ENCODE measurements around the gene RAB40C. TPM values are rescaled to one million over a fixed set of nuclear protein-coding genes. Genes with fewer than 3 reads are reported as not detected.

Gene RAB40C
- total and polyA plus RNA-seq, 2 donors (not counting 1 experiment from before 2014, with no cell fraction given), result 12.7 to 26.9 TPM

DNA sequence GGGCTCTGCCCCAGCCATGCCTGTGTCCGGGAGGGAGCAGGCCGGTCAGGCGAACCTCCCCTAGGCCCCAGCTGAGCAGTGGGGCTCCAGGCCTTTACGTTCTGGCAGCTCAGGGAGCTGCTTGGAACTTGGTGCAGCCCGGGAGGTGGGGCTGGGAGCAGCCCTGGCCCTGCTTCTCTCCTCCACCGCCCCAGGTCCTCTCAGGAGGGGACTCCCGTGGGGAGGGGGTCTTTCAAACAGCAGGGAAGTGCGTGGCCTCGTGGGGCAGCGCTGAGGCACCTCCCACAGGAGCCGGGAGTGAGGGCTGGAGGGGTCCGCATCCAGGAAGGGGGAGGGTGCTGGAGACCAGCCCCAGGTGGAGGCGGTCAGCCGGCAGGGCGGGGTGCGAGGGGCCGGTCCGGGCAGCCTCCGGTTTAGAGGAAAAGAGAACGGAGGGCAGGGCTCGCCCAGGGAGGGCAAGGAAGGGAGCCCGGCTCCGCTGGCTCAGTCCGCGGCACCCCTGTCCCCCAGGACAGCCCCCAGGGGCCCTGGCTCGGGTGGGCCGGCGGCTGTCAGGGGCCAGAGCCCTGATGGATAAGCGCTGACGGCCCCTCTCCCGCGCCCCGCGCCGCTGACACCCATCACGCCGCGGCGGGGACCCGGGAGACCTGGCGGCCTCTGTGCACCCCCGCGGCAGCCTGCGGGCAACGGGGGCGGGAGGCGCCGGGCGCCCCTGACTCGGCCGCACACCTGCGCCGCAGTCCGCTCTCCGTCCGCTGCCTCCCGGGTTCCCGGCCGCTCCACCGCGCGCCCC is 30.3 kb upstream of the RAB40C start:
- Histone ChIP-seq H3K36me3 (replicated peaks in 1 of 2; ENCODE audit: control extremely low read depth in 1 of 2, control insufficient read depth in 1 of 2, extremely low read depth in 1 of 2, insufficient read depth in 2 of 2, low read length in 1 of 2) (no peaks in the 10 kb centered on the region), H3K4me1 (ENCODE audit: control insufficient read depth in 2 of 2, insufficient read depth in 2 of 2, low read length in 2 of 2) (peaks cover 3 to 6% of the 10 kb centered on the region in 2 donors), H3K79me2 (ENCODE audit: control insufficient read depth, insufficient read depth, low read length) (no peaks in the 10 kb centered on the region), H3K27me3 (replicated peaks in 1 of 4; ENCODE audit: control extremely low read depth in 1 of 4, control insufficient read depth in 3 of 4, insufficient read depth in 4 of 4, low read length in 3 of 4) (peaks cover 0 to 34% (median 10%) of the 10 kb centered on the region in 4 experiments), H2AFZ (ENCODE audit: insufficient read depth, low read depth, low read length, poor library complexity, severe bottlenecking) (no peak overlapping the region), H3K4me3 (ENCODE audit: control extremely low read depth in 1 of 5, extremely low read depth in 1 of 5, insufficient read depth in 1 of 5, low read depth in 2 of 5, low read length in 4 of 5) (no peak overlapping the region), H3K4me2 (replicated peaks; ENCODE audit: low read depth, low read length, poor library complexity, severe bottlenecking) (peak overlapping the region; percentile 40), H4K20me1 (ENCODE audit: control insufficient read depth, insufficient read depth, low read length, poor library complexity, severe bottlenecking) (no peaks in the 10 kb centered on the region), H3K9ac (ENCODE audit: low read length) (no peak overlapping the region), H3K27ac (ENCODE audit: low read length in 2 of 2) (no peak overlapping the region), H3K9me3 (ENCODE audit: control extremely low read depth in 1 of 3, control insufficient read depth in 2 of 3, insufficient read depth in 1 of 3, low read length in 2 of 3) (peaks cover 0 to 7% (median 0%) of the 10 kb centered on the region in 3 donors)
- H3K9me3 Mint-ChIP-seq (ENCODE audit: insufficient read depth), result no peaks in the 10 kb centered on the region
- DNase-seq (no peak), ATAC-seq (ENCODE audit: low read depth) (no peak)
- intact Hi-C loops (cut with micrococcal nuclease), result no loop called here
- peaks cover 2% of the 10 kb centered on the region for H3K4me1 Mint-ChIP-seq
- POLR2A ChIA-PET, result no interaction called here
- H3K27me3 Mint-ChIP-seq, result peaks cover 10% of the 10 kb centered on the region
- no peak overlapping the region for H3K4me3 Mint-ChIP-seq
- TF ChIP-seq, protein P1, sequence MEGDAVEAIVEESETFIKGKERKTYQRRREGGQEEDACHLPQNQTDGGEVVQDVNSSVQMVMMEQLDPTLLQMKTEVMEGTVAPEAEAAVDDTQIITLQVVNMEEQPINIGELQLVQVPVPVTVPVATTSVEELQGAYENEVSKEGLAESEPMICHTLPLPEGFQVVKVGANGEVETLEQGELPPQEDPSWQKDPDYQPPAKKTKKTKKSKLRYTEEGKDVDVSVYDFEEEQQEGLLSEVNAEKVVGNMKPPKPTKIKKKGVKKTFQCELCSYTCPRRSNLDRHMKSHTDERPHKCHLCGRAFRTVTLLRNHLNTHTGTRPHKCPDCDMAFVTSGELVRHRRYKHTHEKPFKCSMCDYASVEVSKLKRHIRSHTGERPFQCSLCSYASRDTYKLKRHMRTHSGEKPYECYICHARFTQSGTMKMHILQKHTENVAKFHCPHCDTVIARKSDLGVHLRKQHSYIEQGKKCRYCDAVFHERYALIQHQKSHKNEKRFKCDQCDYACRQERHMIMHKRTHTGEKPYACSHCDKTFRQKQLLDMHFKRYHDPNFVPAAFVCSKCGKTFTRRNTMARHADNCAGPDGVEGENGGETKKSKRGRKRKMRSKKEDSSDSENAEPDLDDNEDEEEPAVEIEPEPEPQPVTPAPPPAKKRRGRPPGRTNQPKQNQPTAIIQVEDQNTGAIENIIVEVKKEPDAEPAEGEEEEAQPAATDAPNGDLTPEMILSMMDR (IDR thresholded peaks at IDR 0.05), result no peak
- no peak for TF ChIP-seq EZH2 (IDR thresholded peaks at IDR 0.05; ENCODE audit: borderline replicate concordance, insufficient read depth, low read depth, low read length, poor library complexity, severe bottlenecking)
- CTCF ChIA-PET, result no interaction called here
- no peak overlapping the region for H3K27ac Mint-ChIP-seq
- 16% methylated on average over 60 of the region's 62 CpGs for WGBS (ENCODE audit: insufficient coverage)

DNA sequence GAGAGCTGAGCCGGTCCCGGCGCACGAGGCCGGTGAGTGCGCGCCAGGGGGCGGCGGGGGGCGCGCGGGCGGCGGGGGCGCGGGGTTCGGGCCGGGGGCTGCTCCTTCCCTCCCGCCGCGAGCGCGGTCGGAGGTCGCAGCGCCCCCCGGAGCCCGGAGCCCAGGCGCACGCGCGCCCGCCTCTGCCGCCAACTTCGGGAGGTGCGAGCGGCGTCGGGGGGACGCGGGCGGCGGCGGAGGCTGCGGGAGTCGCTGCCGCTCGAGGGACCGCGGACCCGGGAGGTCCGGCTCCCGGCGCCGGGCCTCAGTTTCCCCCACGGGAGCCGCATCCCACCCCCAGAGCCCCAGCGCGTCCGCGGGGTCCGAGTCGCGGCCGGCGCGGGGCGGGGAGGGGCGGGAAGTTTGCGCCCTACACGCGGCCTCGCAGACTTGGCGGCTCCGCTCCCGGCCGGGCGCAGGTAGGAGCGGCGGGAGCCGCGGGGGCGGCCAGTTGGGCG is 29.6 kb upstream of the RAB40C start, which contains the start of gene PRR35:
Gene PRR35 (plus strand): TSS at position 191 of the 497 bp plus-strand sequence. CDS start 2,901 bp downstream, outside the sequence.
- Histone ChIP-seq H2AFZ (ENCODE audit: insufficient read depth, low read depth, low read length, poor library complexity, severe bottlenecking) (no peak within 1 kb of the TSS), H3K9me3 (ENCODE audit: control extremely low read depth in 1 of 3, control insufficient read depth in 2 of 3, insufficient read depth in 1 of 3, low read length in 2 of 3) (peaks cover 0 to 7% (median 0%) of the 10 kb centered on the region in 3 donors), H3K4me1 (ENCODE audit: control insufficient read depth in 2 of 2, insufficient read depth in 2 of 2, low read length in 2 of 2) (peaks cover 3 to 6% of the 10 kb centered on the region in 2 donors), H3K27ac (ENCODE audit: low read length in 2 of 2) (no peak within 1 kb of the TSS), H3K4me2 (replicated peaks; ENCODE audit: low read depth, low read length, poor library complexity, severe bottlenecking) (peak within 1 kb of the TSS; percentile 57), H3K4me3 (ENCODE audit: control extremely low read depth in 1 of 5, extremely low read depth in 1 of 5, insufficient read depth in 1 of 5, low read depth in 2 of 5, low read length in 4 of 5) (no peak within 1 kb of the TSS), H3K36me3 (replicated peaks in 1 of 2; ENCODE audit: control extremely low read depth in 1 of 2, control insufficient read depth in 1 of 2, extremely low read depth in 1 of 2, insufficient read depth in 2 of 2, low read length in 1 of 2) (no peaks in the 10 kb centered on the region), H3K79me2 (ENCODE audit: control insufficient read depth, insufficient read depth, low read length) (no peaks in the 10 kb centered on the region), H3K9ac (ENCODE audit: low read length) (no peak within 1 kb of the TSS), H3K27me3 (replicated peaks in 1 of 4; ENCODE audit: control extremely low read depth in 1 of 4, control insufficient read depth in 3 of 4, insufficient read depth in 4 of 4, low read length in 3 of 4) (peaks cover 0 to 34% (median 10%) of the 10 kb centered on the region in 4 experiments), H4K20me1 (ENCODE audit: control insufficient read depth, insufficient read depth, low read length, poor library complexity, severe bottlenecking) (no peaks in the 10 kb centered on the region)
- DNase-seq (no peak), ATAC-seq (ENCODE audit: low read depth) (no peak)
- ChIA-PET POLR2A (no interaction called here), CTCF (no interaction called here)
- peaks cover 10% of the 10 kb centered on the region for H3K27me3 Mint-ChIP-seq
- H3K9me3 Mint-ChIP-seq (ENCODE audit: insufficient read depth), result no peaks in the 10 kb centered on the region
- peaks cover 2% of the 10 kb centered on the region for H3K4me1 Mint-ChIP-seq
- 4% methylated on average over 84 of the region's 84 CpGs for WGBS (ENCODE audit: insufficient coverage)
- H3K4me3 Mint-ChIP-seq, result no peak within 1 kb of the TSS
- intact Hi-C loops (cut with micrococcal nuclease), result no loop called here
- H3K27ac Mint-ChIP-seq, result no peak within 1 kb of the TSS
- TF ChIP-seq, protein P1 (IDR thresholded peaks at IDR 0.05), result no peak
- no peak for TF ChIP-seq EZH2 (IDR thresholded peaks at IDR 0.05; ENCODE audit: borderline replicate concordance, insufficient read depth, low read depth, low read length, poor library complexity, severe bottlenecking)

Measured in B cell (primary cell).